Type B pancreatic cell (in vitro differentiated cells): ENCODE data around the gene SIMC1. TPM values are rescaled to one million over a fixed set of nuclear protein-coding genes. Genes with fewer than 3 reads are reported as not detected.
A peak's percentile ranks its signal among the peaks of the same experiment; 100 is the strongest.

Experiments used
- DNase-seq: peaks from one replicate; pipeline ENCODE4 v3.0.0; 2021; ENCODE audit warnings: mixed read lengths; ENCODE audit not compliant: unreplicated experiment; ENCODE audit errors: extremely low spot score
- H3K27ac Mint-ChIP-seq: 2 replicates; pipeline ENCODE4 v1.8.0; 2021; ENCODE audit warnings: mild to moderate bottlenecking, mixed read lengths
- H3K27me3 Mint-ChIP-seq: 2 replicates; pipeline ENCODE4 v1.8.0; 2021; ENCODE audit warnings: mixed read lengths
- H3K36me3 Mint-ChIP-seq: 2 replicates; pipeline ENCODE4 v1.8.0; 2021; ENCODE audit warnings: mixed read lengths
- H3K4me1 Mint-ChIP-seq: one replicate; pipeline ENCODE4 v1.8.0; 2021; ENCODE audit warnings: mixed read lengths; ENCODE audit not compliant: unreplicated experiment
- H3K4me3 Mint-ChIP-seq: 2 replicates; pipeline ENCODE4 v1.8.0; 2021; ENCODE audit warnings: mild to moderate bottlenecking, mixed read lengths
- H3K9me3 Mint-ChIP-seq: 2 replicates; pipeline ENCODE4 v1.8.0; 2021; ENCODE audit warnings: mixed read lengths
- total RNA-seq: library from RNA; stranded (reverse); gene quantifications from 2 replicates; pipeline ENCODE4 v1.2.1, GENCODE V29; 2021; ENCODE audit warnings: low replicate concordance
- TF ChIP-seq, protein P1 (sequence below): fragments of 200-600 bp; sonication (generic); conservative IDR thresholded peaks from 2 replicates; pipeline ENCODE4 v1.5.0; 2021; ENCODE audit warnings: antibody characterized with exemption, mild to moderate bottlenecking

Gene SIMC1
- total RNA-seq, 1 donor from 2014 or later = 34.0 TPM

DNA sequence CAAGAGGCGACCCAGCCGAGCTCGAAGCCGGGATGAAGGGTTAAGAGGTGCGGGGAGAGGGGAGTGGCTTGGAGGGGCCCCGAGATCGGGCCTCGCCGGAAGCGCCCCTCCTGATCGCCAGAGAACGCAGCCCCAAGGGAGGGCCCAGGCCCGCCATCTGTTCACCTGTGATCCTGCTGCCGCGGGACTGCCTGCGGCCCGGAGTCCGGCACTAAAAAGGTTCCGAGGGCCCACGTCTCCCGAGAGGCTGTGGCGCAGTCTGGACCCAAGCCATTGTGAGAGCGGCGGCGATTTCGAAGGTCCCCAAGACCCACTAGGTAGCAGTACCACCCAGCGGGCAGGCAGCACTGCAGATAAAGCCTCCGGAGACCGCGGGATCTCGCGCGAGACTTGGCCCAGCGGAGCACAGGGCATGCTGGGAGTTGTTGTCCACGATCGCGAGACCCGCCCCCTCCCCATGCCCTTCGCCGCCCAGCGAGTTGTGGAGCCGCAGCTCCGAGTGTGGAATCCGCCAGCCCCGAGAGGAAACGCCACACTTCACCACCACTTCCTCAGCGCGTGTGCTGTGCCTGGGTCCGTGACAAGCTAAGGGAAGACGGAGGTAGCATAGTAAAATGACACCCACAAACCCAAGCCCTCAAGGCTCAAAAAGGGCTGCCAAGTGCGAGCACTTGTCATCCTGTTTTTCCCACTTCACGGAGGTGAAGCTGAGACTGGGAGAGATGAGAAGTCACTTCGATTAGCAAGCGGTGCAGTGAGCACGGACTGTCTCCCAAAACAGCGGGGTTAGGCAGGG, 123.4 kb downstream of the SIMC1 start, which contains the start of gene KIAA1191:
KIAA1191 (minus strand) TSS at position 328 of the 796 bp plus-strand sequence. CDS start 2,256 bp downstream, outside the sequence.
- Mint-ChIP-seq H3K27ac (peak within 1 kb of the TSS; percentile 89), H3K27me3 (peaks cover 11% of the 10 kb centered on the region), H3K9me3 (no peaks in the 10 kb centered on the region), H3K36me3 (peaks cover 12% of the 10 kb centered on the region), H3K4me3 (peak within 1 kb of the TSS; percentile 97), H3K4me1 (peaks cover 12% of the 10 kb centered on the region)
- TF ChIP-seq, protein P1, sequence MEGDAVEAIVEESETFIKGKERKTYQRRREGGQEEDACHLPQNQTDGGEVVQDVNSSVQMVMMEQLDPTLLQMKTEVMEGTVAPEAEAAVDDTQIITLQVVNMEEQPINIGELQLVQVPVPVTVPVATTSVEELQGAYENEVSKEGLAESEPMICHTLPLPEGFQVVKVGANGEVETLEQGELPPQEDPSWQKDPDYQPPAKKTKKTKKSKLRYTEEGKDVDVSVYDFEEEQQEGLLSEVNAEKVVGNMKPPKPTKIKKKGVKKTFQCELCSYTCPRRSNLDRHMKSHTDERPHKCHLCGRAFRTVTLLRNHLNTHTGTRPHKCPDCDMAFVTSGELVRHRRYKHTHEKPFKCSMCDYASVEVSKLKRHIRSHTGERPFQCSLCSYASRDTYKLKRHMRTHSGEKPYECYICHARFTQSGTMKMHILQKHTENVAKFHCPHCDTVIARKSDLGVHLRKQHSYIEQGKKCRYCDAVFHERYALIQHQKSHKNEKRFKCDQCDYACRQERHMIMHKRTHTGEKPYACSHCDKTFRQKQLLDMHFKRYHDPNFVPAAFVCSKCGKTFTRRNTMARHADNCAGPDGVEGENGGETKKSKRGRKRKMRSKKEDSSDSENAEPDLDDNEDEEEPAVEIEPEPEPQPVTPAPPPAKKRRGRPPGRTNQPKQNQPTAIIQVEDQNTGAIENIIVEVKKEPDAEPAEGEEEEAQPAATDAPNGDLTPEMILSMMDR = peak; percentile 12
- peak; percentile 91 for DNase-seq

DNA sequence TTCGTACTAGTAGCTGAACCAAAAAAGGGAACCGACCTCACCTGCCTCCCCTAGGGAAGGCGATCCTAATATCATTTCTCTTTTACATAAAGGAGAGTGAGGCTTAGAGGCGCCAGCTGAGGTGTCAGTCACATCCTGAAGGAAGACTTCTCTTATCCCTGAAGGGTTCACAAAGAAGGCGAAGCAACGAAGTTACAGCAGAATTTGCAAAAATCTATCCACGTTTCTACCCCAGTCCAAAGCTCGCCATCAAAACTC, 123.9 kb downstream of the SIMC1 start:
- DNase-seq = no peak
- peak overlapping the region; percentile 89 for H3K27ac Mint-ChIP-seq
- peaks cover 11% of the 10 kb centered on the region for H3K27me3 Mint-ChIP-seq
- peaks cover 12% of the 10 kb centered on the region for H3K4me1 Mint-ChIP-seq
- peaks cover 12% of the 10 kb centered on the region for H3K36me3 Mint-ChIP-seq
- TF ChIP-seq, protein P1 = no peak
- peak overlapping the region; percentile 97 for H3K4me3 Mint-ChIP-seq
- H3K9me3 Mint-ChIP-seq = no peaks in the 10 kb centered on the region

DNA sequence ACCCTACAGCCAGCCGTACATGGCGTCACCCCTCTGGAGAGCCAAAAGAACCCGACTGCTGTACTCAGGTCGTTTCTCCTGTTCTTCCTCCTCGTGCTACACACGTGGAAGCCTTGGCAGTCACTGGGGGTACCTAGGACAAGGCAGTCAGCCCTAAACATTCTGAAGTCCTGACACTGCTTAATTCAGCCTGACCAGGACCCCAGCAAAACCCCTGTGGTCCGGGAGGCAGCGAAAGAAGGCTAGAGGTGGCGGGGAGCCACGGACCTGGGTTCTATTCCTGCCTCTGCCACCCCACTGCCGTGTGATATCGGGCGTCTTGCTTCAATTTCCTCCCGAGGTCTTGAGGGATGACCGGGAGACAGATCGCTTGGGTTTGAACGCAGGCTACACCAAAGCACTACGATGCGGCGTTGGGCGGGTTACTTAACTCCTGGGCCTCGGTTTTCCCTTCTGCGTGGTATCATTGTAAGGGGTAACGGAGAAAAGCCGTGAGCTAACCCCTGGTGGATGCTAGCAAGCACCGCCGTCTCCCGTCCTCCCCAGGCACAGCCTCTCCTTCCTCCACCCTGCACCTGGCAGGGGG, 126.6 kb downstream of the SIMC1 start:
- Mint-ChIP-seq H3K4me1 (peaks cover 11% of the 10 kb centered on the region), H3K36me3 (peaks cover 10% of the 10 kb centered on the region), H3K4me3 (peak overlapping the region; percentile 78), H3K27ac (no peak overlapping the region), H3K9me3 (no peaks in the 10 kb centered on the region), H3K27me3 (peaks cover 11% of the 10 kb centered on the region)
- DNase-seq = no peak
- TF ChIP-seq, protein P1 = no peak

DNA sequence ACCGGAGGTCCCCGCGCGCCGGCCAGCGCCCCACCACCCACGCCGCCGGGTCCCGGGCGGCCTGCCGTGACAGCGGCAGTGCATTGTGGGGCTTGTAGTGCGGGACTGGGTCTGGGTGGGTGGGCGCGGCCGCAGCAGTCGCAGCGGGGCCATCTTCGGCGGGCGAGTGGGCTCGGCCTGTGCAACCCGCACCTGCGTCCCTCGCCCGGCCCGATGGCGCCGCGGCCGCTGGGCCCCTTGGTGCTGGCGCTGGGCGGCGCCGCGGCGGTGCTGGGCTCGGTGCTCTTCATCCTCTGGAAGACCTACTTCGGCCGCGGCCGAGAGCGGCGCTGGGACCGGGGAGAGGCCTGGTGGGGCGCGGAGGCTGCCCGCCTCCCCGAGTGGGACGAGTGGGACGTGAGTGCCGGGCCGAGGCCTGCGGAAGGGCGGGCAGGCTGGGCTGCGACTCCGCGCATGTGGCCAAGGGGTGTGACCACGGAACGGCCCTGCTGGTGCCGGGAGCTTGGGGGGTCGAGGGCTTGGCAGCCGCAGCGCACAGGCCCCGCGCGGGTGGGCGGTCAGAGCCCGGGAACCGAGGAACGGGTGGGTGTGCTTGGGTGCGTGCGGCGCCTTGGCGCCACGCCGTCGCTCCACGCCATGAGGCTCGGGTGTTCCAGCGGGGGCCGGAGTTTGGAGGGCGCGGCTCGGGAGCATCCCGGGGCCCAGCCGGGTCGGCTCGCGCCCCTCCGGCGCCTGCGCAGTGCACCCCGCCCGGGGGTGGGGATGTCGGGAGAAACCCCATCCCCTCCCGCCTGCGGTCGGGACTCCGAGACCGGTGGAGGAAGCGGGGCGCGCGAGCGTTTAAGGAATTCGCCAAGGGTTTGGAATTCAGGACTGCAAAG, 127.4 kb downstream of the SIMC1 start, which contains the start of gene ARL10:
ARL10 (plus strand) TSS at position 137 of the 881 bp plus-strand sequence; CDS start at position 214, 77 bp downstream.
- H3K27me3 Mint-ChIP-seq = peaks cover 11% of the 10 kb centered on the region
- DNase-seq = no peak
- no peaks in the 10 kb centered on the region for H3K9me3 Mint-ChIP-seq
- TF ChIP-seq, protein P1 = no peak
- H3K4me3 Mint-ChIP-seq = peak within 1 kb of the TSS; percentile 87
- H3K36me3 Mint-ChIP-seq = peaks cover 13% of the 10 kb centered on the region
- peaks cover 10% of the 10 kb centered on the region for H3K4me1 Mint-ChIP-seq
- H3K27ac Mint-ChIP-seq = no peak within 1 kb of the TSS

DNA sequence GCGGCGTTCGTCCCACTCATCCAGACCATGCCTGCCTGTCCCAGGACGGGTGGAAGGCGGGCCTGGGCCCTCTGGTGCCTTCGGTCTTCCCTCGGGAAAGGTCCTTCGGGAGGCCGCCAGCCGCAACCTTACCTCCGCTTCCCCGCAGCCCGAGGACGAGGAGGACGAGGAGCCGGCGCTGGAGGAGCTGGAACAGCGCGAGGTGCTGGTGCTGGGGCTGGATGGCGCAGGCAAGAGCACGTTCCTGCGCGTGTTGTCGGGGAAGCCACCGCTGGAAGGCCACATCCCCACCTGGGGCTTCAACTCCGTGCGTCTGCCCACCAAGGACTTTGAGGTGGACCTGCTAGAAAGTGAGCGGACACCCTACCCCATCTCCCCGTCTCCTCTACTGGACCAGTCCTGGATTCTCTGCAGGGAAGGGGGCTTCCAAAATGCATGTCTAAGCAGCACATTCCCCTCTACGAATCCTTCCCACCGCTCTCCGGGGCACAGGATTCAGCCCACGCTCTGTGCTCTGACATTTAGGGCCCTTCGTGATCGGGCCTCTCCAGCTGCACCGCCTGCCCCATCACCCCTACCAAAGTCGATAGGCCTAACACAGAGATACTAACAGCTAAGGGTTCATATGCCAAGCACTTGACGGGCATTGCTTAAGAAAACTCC, 128.1 kb downstream of the SIMC1 start:
- H3K27ac Mint-ChIP-seq = no peak overlapping the region
- H3K9me3 Mint-ChIP-seq = no peaks in the 10 kb centered on the region
- peak overlapping the region; percentile 87 for H3K4me3 Mint-ChIP-seq
- TF ChIP-seq, protein P1 = no peak
- DNase-seq = no peak
- H3K36me3 Mint-ChIP-seq = peaks cover 13% of the 10 kb centered on the region
- peaks cover 10% of the 10 kb centered on the region for H3K4me1 Mint-ChIP-seq
- peaks cover 11% of the 10 kb centered on the region for H3K27me3 Mint-ChIP-seq
